Uterus (tissue), 2 donors: Measurements from ENCODE around the gene MIF4GD.

Source experiments
- CTCF ChIP-seq, 4 experiments: fragments of 200-600 bp in 2 of 4; fragments of 450-650 bp in 2 of 4; sonication (generic) in 2 of 4; IDR thresholded peaks; one replicate each; pipeline ENCODE4 v1.5.1; 2016 to 2019; ENCODE audit warnings: antibody characterized with exemption in 4 of 4, mild to moderate bottlenecking in 2 of 4, moderate library complexity in 1 of 4
- POLR2A ChIP-seq, 2 donors: fragments of 450-650 bp; IDR thresholded peaks; one replicate each; pipeline ENCODE4 v1.6.1; 2016; ENCODE audit warnings: antibody characterized with exemption in 2 of 2, mild to moderate bottlenecking in 1 of 2, moderate library complexity in 1 of 2

- TF ChIP-seq POLR2A (IDR thresholded peaks at IDR 0.05) (no peak), CTCF (IDR thresholded peaks at IDR 0.05) (no peak)
These were observed 44.7 kb upstream of the MIF4GD start for GRCh38 chr17:75315541-75316243.
